Endothelial cell of umbilical vein (primary cell): ENCODE measurements around the gene ACOX1. TPM values are rescaled to one million over a fixed set of nuclear protein-coding genes. Genes with fewer than 3 reads are reported as not detected.

Experiments used
- BruUV-seq: library from RNA; stranded (reverse); fragments of 400-500 nt; replicated peaks from 2 replicates; lab custom pipeline; 2021; lab: Mats Ljungman, UMichigan
- CTCF ChIA-PET: fragments of 300-600, 350-600 bp; sonication (Branson Sonifier 250); formaldehyde crosslinking; loops from one replicate; lab custom pipeline; 2021; ENCODE audit warnings: antibody characterized with exemption, inconsistent platforms; lab: Charles Lee
- POLR2A ChIA-PET: fragments of 300-600, 350-600 bp; sonication (Branson Sonifier 250); formaldehyde crosslinking; loops from one replicate; lab custom pipeline; 2021; ENCODE audit warnings: antibody characterized with exemption, inconsistent platforms; lab: Charles Lee
- DNase-seq: peaks from one replicate; pipeline ENCODE4 v3.0.0-alpha.2; 2011; ENCODE audit warnings: low read depth, low spot score
- FAIRE-seq: peaks from 2 replicates; lab custom pipeline; 2011; peaks lifted over from hg19 to GRCh38; lab: Jason Lieb, UNC
- H2AFZ ChIP-seq: 2 replicates; pipeline ENCODE4 v1.6.0; 2012; ENCODE audit warnings: low read depth, low read length, control low read depth, inconsistent platforms
- H3K27ac ChIP-seq: 2 replicates; pipeline ENCODE4 v1.5.1; 2011; ENCODE audit warnings: low read depth, mild to moderate bottlenecking, control low read depth, low read length, moderate library complexity; ENCODE audit not compliant: insufficient read depth
- H3K27me3 ChIP-seq, 2 experiments: 2 replicates each; pipeline versions ENCODE4 v1.6.0 to v1.6.1; 2011; ENCODE audit warnings: low read length in 2 of 2, mixed read lengths in 1 of 2; ENCODE audit not compliant: control insufficient read depth in 2 of 2, insufficient read depth in 2 of 2
- H3K36me3 ChIP-seq, 2 experiments: 2 replicates in 1 of 2; 3 replicates in 1 of 2; pipeline ENCODE4 v1.5.1; 2011; ENCODE audit warnings: low read length in 2 of 2, mild to moderate bottlenecking in 1 of 2, moderate library complexity in 1 of 2; ENCODE audit not compliant: control insufficient read depth in 2 of 2, insufficient read depth in 2 of 2; ENCODE audit errors: extremely low read depth in 1 of 2
- H3K4me1 ChIP-seq: 3 replicates; pipeline ENCODE4 v1.5.1; 2011; ENCODE audit warnings: mild to moderate bottlenecking, low read length; ENCODE audit not compliant: control insufficient read depth, insufficient read depth; ENCODE audit errors: extremely low read depth
- H3K4me2 ChIP-seq: 2 replicates; pipeline ENCODE4 v1.6.1; 2011; ENCODE audit warnings: low read length, control low read depth, mixed read lengths; ENCODE audit not compliant: insufficient read depth
- H3K4me3 ChIP-seq, 3 experiments: fragments of 200-600 bp in 1 of 3; sonication (generic), shearing (Covaris generic) in 1 of 3; replicated peaks in 1 of 3; 2 replicates each; pipeline ENCODE4 v1.5.1; 2011 to 2016; ENCODE audit warnings: control low read depth in 3 of 3, low read length in 3 of 3, mild to moderate bottlenecking in 2 of 3, inconsistent platforms in 1 of 3, low read depth in 1 of 3, moderate library complexity in 1 of 3; ENCODE audit not compliant: insufficient read depth in 1 of 3
- H3K79me2 ChIP-seq: 2 replicates; pipeline ENCODE4 v1.6.0; 2012; ENCODE audit warnings: low read length, inconsistent platforms; ENCODE audit not compliant: control insufficient read depth, insufficient read depth
- H3K9ac ChIP-seq: replicated peaks from 2 replicates; pipeline ENCODE3; 2011; ENCODE audit warnings: low read length, control low read depth; ENCODE audit not compliant: insufficient read depth; ENCODE audit errors: extremely low read depth
- H3K9me1 ChIP-seq: replicated peaks from 3 replicates; pipeline ENCODE4 v1.6.0; 2011; ENCODE audit warnings: mild to moderate bottlenecking, low read length; ENCODE audit not compliant: control insufficient read depth, insufficient read depth; ENCODE audit errors: extremely low read depth
- H3K9me3 ChIP-seq: replicated peaks from 2 replicates; pipeline ENCODE4 v1.5.1; 2012; ENCODE audit warnings: low read length, inconsistent platforms; ENCODE audit not compliant: control insufficient read depth, insufficient read depth
- H4K20me1 ChIP-seq: replicated peaks from 2 replicates; pipeline ENCODE3; 2011; ENCODE audit warnings: mild to moderate bottlenecking, low read length; ENCODE audit not compliant: control insufficient read depth, insufficient read depth; ENCODE audit errors: extremely low read depth
- CTCF ChIP-seq, 2 donors: IDR thresholded peaks; 1 replicate in 1 of 2; 2 replicates in 1 of 2; pipeline ENCODE4 v1.5.1; 2011; ENCODE audit warnings: low read length in 2 of 2, mild to moderate bottlenecking in 2 of 2, moderate library complexity in 2 of 2, control low read depth in 1 of 2, inconsistent platforms in 1 of 2, low read depth in 1 of 2; ENCODE audit not compliant: insufficient read depth in 1 of 2; ENCODE audit errors: extremely low read depth in 1 of 2
- EZH2 ChIP-seq: IDR thresholded peaks from 2 replicates; pipeline ENCODE4 v1.6.1; 2012; ENCODE audit warnings: borderline replicate concordance, low read depth, mild to moderate bottlenecking, moderate library complexity, low read length, inconsistent platforms; ENCODE audit not compliant: severe bottlenecking
- FOS ChIP-seq: IDR thresholded peaks from 2 replicates; pipeline ENCODE4 v1.6.1; 2011; ENCODE audit warnings: mild to moderate bottlenecking, low read length, moderate library complexity, borderline replicate concordance; ENCODE audit not compliant: insufficient read depth
- GATA2 ChIP-seq: IDR thresholded peaks from 2 replicates; pipeline ENCODE4 v1.7.0; 2011; ENCODE audit warnings: low read depth, mild to moderate bottlenecking, moderate library complexity, mixed read lengths, low read length; ENCODE audit not compliant: insufficient read length, insufficient read depth
- JUN ChIP-seq: IDR thresholded peaks from 2 replicates; pipeline ENCODE4 v1.6.1; 2011; ENCODE audit warnings: borderline replicate concordance, low read depth; ENCODE audit not compliant: insufficient read length, insufficient read depth
- MAX ChIP-seq: IDR thresholded peaks from 2 replicates; pipeline ENCODE4 v1.6.1; 2011; ENCODE audit not compliant: insufficient read depth, insufficient read length
- MYC ChIP-seq: IDR thresholded peaks from one replicate; pipeline ENCODE4 v1.6.1; 2011; ENCODE audit warnings: mild to moderate bottlenecking, low read depth, low read length
- POLR2A ChIP-seq: IDR thresholded peaks from 2 replicates; pipeline ENCODE4 v1.6.1; 2012; ENCODE audit warnings: low read depth, mild to moderate bottlenecking, control low read depth, low read length
- POLR2AphosphoS5 ChIP-seq: IDR thresholded peaks from 2 replicates; pipeline ENCODE4 v1.6.1; 2012; ENCODE audit warnings: low read depth, mild to moderate bottlenecking, control low read depth, low read length, moderate library complexity; ENCODE audit not compliant: insufficient read depth
- dilution Hi-C: fragments of 300-500 bp; cut with MboI; formaldehyde crosslinking; loops from one replicate; pipeline ENCODE4 v1.15.0; 2019; ENCODE audit warnings: low sequenced_read_pairs; ENCODE audit not compliant: extremely low pct_ligation_motif_present
- intact Hi-C: fragments of 100-400 bp; cut with micrococcal nuclease; formaldehyde crosslinking; loops from one replicate; pipeline ENCODE4 v1.10.0; 2022
- polyA plus RNA-seq, 4 experiments: library from polyadenylated mRNA; depleted of rRNA in 3 of 4; stranded (reverse) in 3 of 4; unstranded in 1 of 4; fragments of >200 nt; gene quantifications; 2 replicates each; pipeline versions ENCODE4 v1.2.1 to v1.2.3, GENCODE V29; 2011 to 2012; ENCODE audit warnings: missing spikeins in 1 of 4
- total RNA-seq: library from RNA; stranded (reverse); gene quantifications from 2 replicates; pipeline ENCODE4 v1.2.3, GENCODE V29; 2021

Gene ACOX1
- total and polyA plus RNA-seq, 2 donors (not counting 3 experiments of a cell fraction or from before 2014, with no cell fraction given), result 17.9 to 45.1 TPM

GRCh38 chr17:75959839-75960511 is 19.0 kb downstream of the ACOX1 start:
- ChIA-PET POLR2A (no interaction called here), CTCF (interaction anchor here (0.5 to 1.1 kb wide), 2 partner anchors 9 to 55 kb away, joined by 3 to 4 read pairs; no protein-coding TSS in a partner anchor)
- no peaks in the 10 kb centered on the region for H4K20me1 ChIP-seq
- peaks cover 10% of the 10 kb centered on the region for H3K79me2 ChIP-seq
- H3K4me1 ChIP-seq, result no peaks in the 10 kb centered on the region
- H3K36me3 ChIP-seq, result peaks cover 5 to 11% of the 10 kb centered on the region in 2 experiments
- BruUV-seq, result no TSS peak
- dilution Hi-C loops (no loop called here), intact Hi-C loops (no loop called here)
- no peaks in the 10 kb centered on the region for H3K9me3 ChIP-seq
- H3K9me1 ChIP-seq, result no peaks in the 10 kb centered on the region
- H3K4me3 ChIP-seq, result no peak overlapping the region
- no peak overlapping the region for H3K27ac ChIP-seq
- no peak overlapping the region for H3K9ac ChIP-seq
- no peaks in the 10 kb centered on the region for H3K27me3 ChIP-seq
- no peak for DNase-seq
- no peak for FAIRE-seq
- H3K4me2 ChIP-seq, result no peak overlapping the region
- no peak overlapping the region for H2AFZ ChIP-seq
- TF ChIP-seq MAX (no peak), MYC (no peak), JUN (no peak), GATA2 (no peak), EZH2 (no peak), CTCF (IDR thresholded peaks at IDR 0.05; ENCODE audit: extremely low read depth in 1 of 2, insufficient read depth in 1 of 2, low read depth in 1 of 2, low read length in 2 of 2) (no peak), POLR2A (no peak), POLR2AphosphoS5 (no peak), FOS (no peak)
